ENCODE measurements around the gene MDGA2. TPM values are rescaled to one million over a fixed set of nuclear protein-coding genes. Genes with fewer than 3 reads are reported as not detected.

MDGA2 gene
- polyA plus RNA-seq, 1 of the 3 experiments (the other 2 are of a cell fraction), result not detected

- Histone ChIP-seq H3F3A (replicated peaks; ENCODE audit: insufficient read depth) (no peaks in the 10 kb centered on the region), H3K9ac (no peak overlapping the region), H3K4me3 (ENCODE audit: low read depth in 2 of 2, low read length in 1 of 2) (no peak overlapping the region), H3K9me3 (no peaks in the 10 kb centered on the region), H3K4me2 (no peak overlapping the region), H3K27ac (ENCODE audit: low read depth in 2 of 2, low read length in 1 of 2) (no peak overlapping the region), H3K9me2 (no peaks in the 10 kb centered on the region), H3K79me2 (ENCODE audit: insufficient read depth) (no peaks in the 10 kb centered on the region), H4K20me1 (ENCODE audit: insufficient read depth) (no peaks in the 10 kb centered on the region), H3K4me1 (ENCODE audit: control insufficient read depth in 1 of 2, insufficient read depth in 2 of 2, low read depth in 1 of 2, low read length in 1 of 2) (no peaks in the 10 kb centered on the region), H3K36me3 (replicated peaks in 1 of 2; ENCODE audit: control insufficient read depth in 1 of 2, insufficient read depth in 2 of 2, low read length in 1 of 2) (no peaks in the 10 kb centered on the region), H2AFZ (ENCODE audit: low read depth) (no peak overlapping the region), H3K27me3 (ENCODE audit: insufficient read depth) (no peaks in the 10 kb centered on the region)
- no peak for DNase-seq
- 19% methylated on average over 3 of the region's 3 CpGs for WGBS (ENCODE audit: low lambda C conversion rate)
- TF ChIP-seq TAF1 (IDR thresholded peaks at IDR 0.05; ENCODE audit: borderline replicate concordance, low read depth, low read length) (no peak), FOSL2 (IDR thresholded peaks at IDR 0.05; ENCODE audit: borderline replicate concordance, low read depth) (no peak), CHD2 (IDR thresholded peaks at IDR 0.05; ENCODE audit: low read length, partially characterized antibody) (no peak), TEAD4 (IDR thresholded peaks at IDR 0.05; ENCODE audit: borderline replicate concordance, insufficient read depth) (no peak), EZH2phosphoT487 (IDR thresholded peaks at IDR 0.05; ENCODE audit: borderline replicate concordance, low read depth) (no peak), REST (IDR thresholded peaks at IDR 0.05; ENCODE audit: low read depth, low read length) (no peak), GABPA (IDR thresholded peaks at IDR 0.05; ENCODE audit: low read depth) (no peak), ZBTB33 (IDR thresholded peaks at IDR 0.05; ENCODE audit: borderline replicate concordance, low read depth) (no peak), RFX5 (IDR thresholded peaks at IDR 0.05; ENCODE audit: low read length) (no peak), POLR2AphosphoS5 (IDR thresholded peaks at IDR 0.05; ENCODE audit: low read depth, low read length) (no peak), USF2 (IDR thresholded peaks at IDR 0.05; ENCODE audit: borderline replicate concordance, low read depth, low read length) (no peak), MEF2A (IDR thresholded peaks at IDR 0.05; ENCODE audit: borderline replicate concordance, low read depth) (no peak), SIN3A (IDR thresholded peaks at IDR 0.05; ENCODE audit: borderline replicate concordance, low read depth, low read length) (no peak)
- CTCF ChIA-PET, result no interaction called here
- POLR2A ChIA-PET, result no interaction called here
These were observed 79.2 kb downstream of the MDGA2 start for GRCh38 chr14:47596232-47596631.

All from SK-N-SH (cell line).